Adrenal gland (tissue), 5 donors: Measurements from ENCODE around the gene TMEM109.

Experiments used
- POLR2A ChIP-seq, 2 donors: fragments of 450-650 bp; IDR thresholded peaks; one replicate each; pipeline ENCODE4 v1.6.1; 2017; ENCODE audit warnings: antibody characterized with exemption in 2 of 2, mild to moderate bottlenecking in 2 of 2, moderate library complexity in 1 of 2
- TF ChIP-seq, protein P1 (sequence below), 6 experiments: fragments of 450-650 bp in 4 of 6; fragments of 200-600 bp in 2 of 6; sonication (generic) in 1 of 6; IDR thresholded peaks; 1 replicate in 5 of 6; 2 replicates in 1 of 6; pipeline versions ENCODE4 v1.5.1 to v1.8.0; 2016 to 2021; ENCODE audit warnings: antibody characterized with exemption in 6 of 6, mild to moderate bottlenecking in 2 of 6, moderate library complexity in 1 of 6
- donor health status: DM: no; HTN: no; CAD: no.

DNA sequence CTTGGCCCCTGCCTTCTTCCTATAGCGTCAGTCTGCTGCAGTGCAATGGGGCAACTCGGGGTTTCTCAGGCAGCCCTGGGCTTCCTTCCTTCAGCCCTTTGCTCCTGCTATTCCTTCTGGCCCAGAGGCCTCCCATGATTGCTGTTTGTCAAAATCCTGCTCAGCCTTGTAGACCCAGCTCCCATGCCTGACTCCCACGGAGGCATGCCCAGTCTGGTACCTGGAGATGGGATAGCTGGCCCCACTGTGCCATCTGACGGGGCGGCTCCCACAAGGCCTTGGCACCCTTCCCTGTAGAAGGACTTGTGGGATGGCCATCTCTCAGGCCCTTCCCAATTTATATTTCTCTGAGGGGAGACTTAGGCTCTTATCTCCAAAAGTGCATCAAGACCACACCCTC is 56.9 kb downstream of the TMEM109 start:
- TF ChIP-seq POLR2A (IDR thresholded peaks at IDR 0.05), result no peak
- TF ChIP-seq, protein P1, sequence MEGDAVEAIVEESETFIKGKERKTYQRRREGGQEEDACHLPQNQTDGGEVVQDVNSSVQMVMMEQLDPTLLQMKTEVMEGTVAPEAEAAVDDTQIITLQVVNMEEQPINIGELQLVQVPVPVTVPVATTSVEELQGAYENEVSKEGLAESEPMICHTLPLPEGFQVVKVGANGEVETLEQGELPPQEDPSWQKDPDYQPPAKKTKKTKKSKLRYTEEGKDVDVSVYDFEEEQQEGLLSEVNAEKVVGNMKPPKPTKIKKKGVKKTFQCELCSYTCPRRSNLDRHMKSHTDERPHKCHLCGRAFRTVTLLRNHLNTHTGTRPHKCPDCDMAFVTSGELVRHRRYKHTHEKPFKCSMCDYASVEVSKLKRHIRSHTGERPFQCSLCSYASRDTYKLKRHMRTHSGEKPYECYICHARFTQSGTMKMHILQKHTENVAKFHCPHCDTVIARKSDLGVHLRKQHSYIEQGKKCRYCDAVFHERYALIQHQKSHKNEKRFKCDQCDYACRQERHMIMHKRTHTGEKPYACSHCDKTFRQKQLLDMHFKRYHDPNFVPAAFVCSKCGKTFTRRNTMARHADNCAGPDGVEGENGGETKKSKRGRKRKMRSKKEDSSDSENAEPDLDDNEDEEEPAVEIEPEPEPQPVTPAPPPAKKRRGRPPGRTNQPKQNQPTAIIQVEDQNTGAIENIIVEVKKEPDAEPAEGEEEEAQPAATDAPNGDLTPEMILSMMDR (IDR thresholded peaks at IDR 0.05), result no peak
